ENCODE data around the gene DCAF8.

GRCh38 chr1:160293020-160293968 is 30.9 kb upstream of the DCAF8 start:
- no peak for TF ChIP-seq CTCF (IDR thresholded peaks at IDR 0.05; ENCODE audit: low read depth, low read length)
- no peak for TF ChIP-seq POLR2A (IDR thresholded peaks at IDR 0.05; ENCODE audit: extremely low read depth, insufficient read length)
- no peak for TF ChIP-seq MAX (IDR thresholded peaks at IDR 0.05; ENCODE audit: low read depth, low read length)
- no peak for TF ChIP-seq MYC (IDR thresholded peaks at IDR 0.05; ENCODE audit: low read depth, low read length)

Data from NB4 (cell line).